NCI-H1105 (cell line): Measurements from ENCODE around the gene GCH1.
"Not testable (repeated sequence)": the region's sequence is repeated elsewhere in the genome, so short reads cannot be mapped to it uniquely, and the experiment has no call there.

Source experiments
- DNase-seq: peaks from one replicate; lab custom pipeline; 2025; lab: John Stamatoyannopoulos, UW

GCH1 gene

DNA sequence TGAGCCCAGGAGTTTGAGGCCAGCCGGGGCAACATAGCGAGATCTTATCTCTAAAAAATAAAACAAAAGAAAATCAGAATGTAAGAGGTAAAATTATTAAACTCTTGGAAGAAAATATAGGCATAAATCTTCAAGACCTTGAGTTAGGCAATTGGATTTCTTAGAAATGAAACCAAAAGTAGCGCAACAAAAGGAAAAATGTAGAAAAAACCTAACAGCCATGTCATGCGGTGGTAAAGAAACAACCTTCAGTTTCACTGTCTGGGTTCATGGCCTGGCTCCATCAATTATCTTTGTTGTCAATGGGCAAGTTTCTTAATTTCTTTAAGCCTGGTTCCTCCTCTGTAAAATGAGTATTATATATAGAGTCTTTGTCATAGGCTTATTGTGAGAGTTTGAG is 5.6 kb upstream of the GCH1 start:
- no peak for DNase-seq

- no peak for DNase-seq
Observed at GRCh38 chr14:54906075-54906474, 3.4 kb upstream of the GCH1 start.

- peak; percentile 70 for DNase-seq
Observed at GRCh38 chr14:54902143-54902520, 494 bp downstream of the GCH1 start.

GRCh38 chr14:54901380-54902142 is 1.1 kb downstream of the GCH1 start:
- peak; percentile 22 for DNase-seq

GRCh38 chr14:54899573-54899972 is 3.1 kb downstream of the GCH1 start:
- DNase-seq: no peak

DNA sequence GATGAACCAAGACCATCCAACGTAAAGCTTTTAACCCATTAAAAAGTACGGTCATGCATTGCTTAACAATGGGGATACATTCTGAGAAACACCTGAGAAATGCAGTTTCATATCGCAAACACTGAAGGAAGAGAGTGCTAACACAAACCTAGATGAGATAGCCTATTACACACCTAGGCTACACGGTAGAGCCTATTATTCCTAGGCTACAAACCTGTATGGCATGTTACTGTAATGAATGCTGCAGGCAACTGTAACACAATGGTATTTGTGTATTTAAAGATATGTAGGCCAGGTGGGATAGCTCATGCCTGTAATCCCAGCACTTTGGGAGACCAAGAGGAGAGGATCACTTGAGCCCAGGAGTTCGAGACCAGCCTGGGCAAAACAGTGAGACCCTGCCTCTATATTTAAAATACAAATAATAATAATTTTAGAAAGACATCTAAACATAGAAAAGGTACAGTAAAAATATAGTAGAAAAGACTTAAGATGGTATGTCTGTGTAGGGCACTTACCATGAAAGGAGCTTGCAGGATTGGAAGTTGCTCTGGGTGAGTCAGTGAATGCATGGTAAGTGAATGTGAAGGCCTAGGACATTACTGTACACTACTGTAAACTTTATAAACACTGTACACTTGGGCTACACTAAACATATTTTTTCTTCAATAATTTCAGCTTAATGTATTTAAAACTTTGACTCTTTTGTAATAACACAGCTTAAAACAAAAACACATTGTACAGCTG is 4.6 kb downstream of the GCH1 start:
- not testable (repeated sequence) for DNase-seq

DNA sequence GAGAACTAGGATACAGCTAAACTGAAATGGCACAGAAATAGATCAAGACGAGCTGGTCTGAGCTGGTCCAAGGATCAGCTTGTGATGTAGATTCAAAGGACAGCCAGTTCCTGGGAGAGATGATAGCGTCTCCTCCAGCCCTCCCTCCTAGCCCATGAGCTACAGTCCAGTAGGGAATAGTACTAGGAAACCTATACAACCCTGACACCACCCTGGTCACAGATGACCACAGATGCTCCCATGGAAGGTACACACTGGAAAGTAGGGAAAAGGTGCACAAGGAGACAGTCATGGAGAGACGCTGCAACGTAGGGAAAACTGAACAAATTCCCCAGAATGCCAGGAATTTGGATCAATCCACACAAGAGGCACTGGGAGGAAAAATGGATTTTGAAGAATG is 6.9 kb downstream of the GCH1 start:
- DNase-seq: no peak

DNA sequence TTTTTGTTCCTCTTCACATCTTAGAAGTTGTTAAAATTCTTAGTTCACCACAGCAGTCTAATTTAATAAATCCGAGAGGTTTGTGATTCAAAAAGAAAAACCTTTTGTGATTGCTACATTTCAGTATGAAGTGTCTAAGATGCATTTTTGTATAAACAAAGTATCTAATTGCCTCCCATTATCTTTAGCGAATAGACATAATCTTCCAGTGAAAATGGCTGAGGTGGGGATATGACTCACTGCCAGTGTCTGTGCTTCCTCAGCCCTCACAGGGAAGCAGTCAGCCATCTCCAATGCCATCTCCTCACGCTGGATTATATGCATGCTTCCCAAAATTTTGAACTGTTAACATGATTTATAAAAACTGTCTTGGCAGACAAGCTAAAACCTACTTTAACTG is 7.6 kb downstream of the GCH1 start:
- no peak for DNase-seq

DNA sequence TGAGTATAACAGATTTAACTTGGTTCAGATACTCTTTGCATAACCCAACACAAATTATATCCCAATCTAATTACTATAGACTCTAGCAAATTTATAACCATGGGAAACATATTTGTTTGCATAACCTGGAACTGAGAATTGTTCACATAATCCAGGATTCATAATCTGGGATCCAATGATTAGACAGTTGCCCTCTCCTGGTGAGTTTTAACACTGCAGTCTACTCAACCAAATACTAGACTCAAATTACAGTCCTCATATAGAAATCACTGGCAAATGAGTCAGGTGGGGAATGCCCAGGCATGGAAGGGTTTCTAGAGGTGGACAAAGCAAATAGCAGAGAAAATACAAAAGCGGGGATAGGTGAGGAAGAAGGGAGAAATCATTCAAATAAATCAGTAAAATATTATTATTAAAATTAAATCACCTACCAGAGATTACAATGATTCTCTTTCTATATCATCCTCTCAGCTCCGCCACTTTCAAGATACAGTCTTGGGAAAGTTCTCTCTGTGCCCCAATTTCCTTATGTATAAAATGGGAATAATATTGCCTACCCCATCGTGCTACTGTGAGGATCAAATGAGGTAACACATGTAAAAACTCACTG is 9.4 kb downstream of the GCH1 start:
- peak; percentile 14 for DNase-seq

- DNase-seq: no peak
Observed at GRCh38 chr14:54891471-54892245, 11.0 kb downstream of the GCH1 start.

DNA sequence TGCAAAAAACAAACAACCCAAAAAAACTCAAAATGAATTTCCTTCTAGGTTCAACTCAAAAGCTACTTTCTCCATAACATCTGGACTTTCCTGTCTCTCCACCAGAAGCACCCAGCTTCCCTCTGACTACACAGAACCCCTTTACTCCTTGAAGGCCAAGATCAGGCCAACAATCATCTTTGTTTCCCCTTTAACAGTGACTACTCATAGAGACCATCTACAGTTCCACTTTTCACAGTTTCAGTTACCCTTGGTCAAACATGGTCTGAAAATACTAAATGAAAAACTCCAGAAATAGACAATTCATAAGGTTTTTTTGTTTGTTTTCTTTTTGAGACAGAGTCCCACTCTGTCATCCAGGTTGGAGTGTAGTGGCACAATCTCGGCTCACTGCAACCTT is 11.8 kb downstream of the GCH1 start:
- no peak for DNase-seq

- DNase-seq: no peak
Observed at GRCh38 chr14:54889919-54890318, 12.7 kb downstream of the GCH1 start.

DNA sequence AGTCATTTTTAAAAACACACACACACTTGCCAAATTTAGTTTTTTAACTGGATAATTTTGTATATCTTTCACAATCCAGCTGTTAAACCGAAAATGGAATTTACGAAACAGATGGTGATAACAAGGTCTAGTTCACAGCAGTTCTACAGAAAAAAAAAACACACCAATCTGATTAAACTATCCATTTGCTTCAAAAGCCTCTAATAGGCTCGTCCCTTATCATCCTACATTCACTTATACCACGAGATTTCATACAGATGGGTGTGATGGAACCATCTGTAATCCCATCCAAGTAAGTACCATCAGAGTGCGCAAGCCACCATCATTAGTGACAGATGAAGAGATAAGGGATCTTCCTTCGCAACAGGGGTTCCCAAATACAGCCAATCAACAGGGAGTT is 20.1 kb downstream of the GCH1 start:
- DNase-seq: no peak

- DNase-seq: no peak
Observed at GRCh38 chr14:54881761-54882401, 20.7 kb downstream of the GCH1 start.

GRCh38 chr14:54881235-54881760 is 21.3 kb downstream of the GCH1 start:
- no peak for DNase-seq

- no peak for DNase-seq
Observed at GRCh38 chr14:54877703-54878021, 25.0 kb downstream of the GCH1 start.

GRCh38 chr14:54877015-54877702 is 25.5 kb downstream of the GCH1 start:
- DNase-seq: no peak

DNA sequence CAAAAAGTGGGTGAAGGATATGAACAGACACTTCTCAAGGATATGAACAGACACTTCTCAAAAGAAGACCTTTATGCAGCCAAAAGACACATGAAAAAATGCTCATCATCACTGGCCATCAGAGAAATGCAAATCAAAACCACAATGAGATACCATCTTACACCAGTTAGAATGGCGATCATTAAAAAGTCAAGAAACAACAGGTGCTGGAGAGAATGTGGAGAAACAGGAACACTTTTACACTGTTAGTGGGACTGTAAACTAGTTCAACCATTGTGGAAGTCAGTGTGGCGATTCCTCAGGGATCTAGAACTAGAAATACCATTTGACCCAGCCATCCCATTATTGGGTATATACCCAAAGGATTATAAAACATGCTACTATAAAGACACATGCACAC is 27.0 kb downstream of the GCH1 start:
- DNase-seq: not testable (repeated sequence)

- not testable (repeated sequence) for DNase-seq
Observed at GRCh38 chr14:54870154-54871090, 32.2 kb downstream of the GCH1 start.

DNA sequence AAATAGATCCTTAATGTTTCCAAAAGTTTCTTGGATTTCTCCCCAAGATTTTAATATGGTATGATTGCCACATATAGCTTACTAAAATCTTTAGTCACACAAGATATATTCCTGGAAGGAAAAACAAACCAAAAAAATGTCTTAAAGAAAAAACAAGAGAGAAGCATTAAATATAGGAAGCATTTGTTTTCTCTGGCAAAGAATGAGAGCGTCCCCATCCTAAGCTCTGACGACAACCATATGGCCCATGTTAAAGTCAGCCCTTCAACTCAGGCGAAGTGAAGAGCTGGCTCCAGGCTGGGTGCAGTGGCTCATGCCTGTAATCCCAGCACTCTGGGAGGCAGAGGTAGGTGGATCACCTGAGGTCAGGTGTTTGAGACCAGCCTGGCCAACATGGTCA is 35.6 kb downstream of the GCH1 start:
- no peak for DNase-seq
